ENCODE data around the gene TSPAN15. TPM values are rescaled to one million over a fixed set of nuclear protein-coding genes. Genes with fewer than 3 reads are reported as not detected.

Gene TSPAN15
- total and polyA plus RNA-seq, 2 experiments from 2014 or later: 6.6 to 10.1 TPM

DNA sequence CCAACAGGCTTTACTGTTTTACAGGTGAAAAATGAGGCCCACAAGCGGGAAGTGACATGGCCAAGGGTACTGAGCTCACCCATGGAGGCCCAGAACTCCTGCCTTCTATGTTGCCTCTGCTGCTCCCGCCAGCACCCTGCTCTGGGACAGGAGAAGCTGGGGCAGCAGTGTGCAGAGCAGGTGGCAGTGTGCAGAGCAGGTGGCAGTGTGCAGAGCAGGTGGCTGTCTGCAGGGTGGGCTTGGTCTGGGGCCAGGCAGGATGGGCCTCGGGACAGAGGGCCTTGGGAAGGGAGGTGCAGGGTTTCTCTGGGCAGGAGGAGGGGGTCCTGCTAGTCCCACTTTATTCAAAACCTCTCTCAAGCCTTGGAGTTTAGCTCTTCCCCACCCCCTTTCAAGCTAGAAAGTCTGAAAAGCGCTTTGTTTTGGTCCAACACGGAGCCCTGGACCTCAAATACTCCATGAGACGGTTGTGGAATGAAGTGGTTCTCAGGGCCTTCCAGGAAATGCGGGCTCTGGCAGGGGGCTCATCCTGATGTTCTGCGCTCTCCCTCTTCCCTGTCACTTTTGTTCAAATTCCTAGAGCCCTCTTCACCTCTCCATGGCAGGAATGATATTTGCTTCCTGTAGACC is 26.8 kb downstream of the TSPAN15 start:
- H3K79me2 ChIP-seq (replicated peaks; ENCODE audit: insufficient read depth): no peaks in the 10 kb centered on the region
- H3K9me3 Mint-ChIP-seq: no peaks in the 10 kb centered on the region
- TF ChIP-seq, protein P1, sequence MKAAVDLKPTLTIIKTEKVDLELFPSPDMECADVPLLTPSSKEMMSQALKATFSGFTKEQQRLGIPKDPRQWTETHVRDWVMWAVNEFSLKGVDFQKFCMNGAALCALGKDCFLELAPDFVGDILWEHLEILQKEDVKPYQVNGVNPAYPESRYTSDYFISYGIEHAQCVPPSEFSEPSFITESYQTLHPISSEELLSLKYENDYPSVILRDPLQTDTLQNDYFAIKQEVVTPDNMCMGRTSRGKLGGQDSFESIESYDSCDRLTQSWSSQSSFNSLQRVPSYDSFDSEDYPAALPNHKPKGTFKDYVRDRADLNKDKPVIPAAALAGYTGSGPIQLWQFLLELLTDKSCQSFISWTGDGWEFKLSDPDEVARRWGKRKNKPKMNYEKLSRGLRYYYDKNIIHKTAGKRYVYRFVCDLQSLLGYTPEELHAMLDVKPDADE (IDR thresholded peaks at IDR 0.05): no peak
- TF ChIP-seq EZH2phosphoT487 (IDR thresholded peaks at IDR 0.05; ENCODE audit: unreplicated experiment) (no peak), ZNF462 (CRISPR knock-in tag; IDR thresholded peaks at IDR 0.05) (no peak), ZNF331 (CRISPR knock-in tag; IDR thresholded peaks at IDR 0.05; ENCODE audit: low read depth) (no peak), STAT1 (IDR thresholded peaks at IDR 0.05; ENCODE audit: unreplicated experiment) (no peak), JUNB (IDR thresholded peaks at IDR 0.05; ENCODE audit: unreplicated experiment) (no peak), NANOG (IDR thresholded peaks at IDR 0.05; ENCODE audit: borderline replicate concordance) (no peak)
- TF ChIP-seq, protein P2, sequence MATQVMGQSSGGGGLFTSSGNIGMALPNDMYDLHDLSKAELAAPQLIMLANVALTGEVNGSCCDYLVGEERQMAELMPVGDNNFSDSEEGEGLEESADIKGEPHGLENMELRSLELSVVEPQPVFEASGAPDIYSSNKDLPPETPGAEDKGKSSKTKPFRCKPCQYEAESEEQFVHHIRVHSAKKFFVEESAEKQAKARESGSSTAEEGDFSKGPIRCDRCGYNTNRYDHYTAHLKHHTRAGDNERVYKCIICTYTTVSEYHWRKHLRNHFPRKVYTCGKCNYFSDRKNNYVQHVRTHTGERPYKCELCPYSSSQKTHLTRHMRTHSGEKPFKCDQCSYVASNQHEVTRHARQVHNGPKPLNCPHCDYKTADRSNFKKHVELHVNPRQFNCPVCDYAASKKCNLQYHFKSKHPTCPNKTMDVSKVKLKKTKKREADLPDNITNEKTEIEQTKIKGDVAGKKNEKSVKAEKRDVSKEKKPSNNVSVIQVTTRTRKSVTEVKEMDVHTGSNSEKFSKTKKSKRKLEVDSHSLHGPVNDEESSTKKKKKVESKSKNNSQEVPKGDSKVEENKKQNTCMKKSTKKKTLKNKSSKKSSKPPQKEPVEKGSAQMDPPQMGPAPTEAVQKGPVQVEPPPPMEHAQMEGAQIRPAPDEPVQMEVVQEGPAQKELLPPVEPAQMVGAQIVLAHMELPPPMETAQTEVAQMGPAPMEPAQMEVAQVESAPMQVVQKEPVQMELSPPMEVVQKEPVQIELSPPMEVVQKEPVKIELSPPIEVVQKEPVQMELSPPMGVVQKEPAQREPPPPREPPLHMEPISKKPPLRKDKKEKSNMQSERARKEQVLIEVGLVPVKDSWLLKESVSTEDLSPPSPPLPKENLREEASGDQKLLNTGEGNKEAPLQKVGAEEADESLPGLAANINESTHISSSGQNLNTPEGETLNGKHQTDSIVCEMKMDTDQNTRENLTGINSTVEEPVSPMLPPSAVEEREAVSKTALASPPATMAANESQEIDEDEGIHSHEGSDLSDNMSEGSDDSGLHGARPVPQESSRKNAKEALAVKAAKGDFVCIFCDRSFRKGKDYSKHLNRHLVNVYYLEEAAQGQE (IDR thresholded peaks at IDR 0.05; ENCODE audit: unreplicated experiment): no peak
- peaks cover 4% of the 10 kb centered on the region; the same call in 1 of the 2 replicates for H3K4me1 ChIP-seq (ENCODE audit: insufficient read depth)
- no peaks in the 10 kb centered on the region for H3K9me2 ChIP-seq (ENCODE audit: insufficient read depth)
- peaks cover 9% of the 10 kb centered on the region for H3K27me3 Mint-ChIP-seq (ENCODE audit: insufficient read depth, low read depth, poor library complexity)
- H3K27ac ChIP-seq (ENCODE audit: low read depth): no peak overlapping the region
- H3K4me2 ChIP-seq: no peak overlapping the region
- H3K4me3 Mint-ChIP-seq: no peak overlapping the region
- no peaks in the 10 kb centered on the region for H3K36me3 ChIP-seq (ENCODE audit: insufficient read depth)
- no peaks in the 10 kb centered on the region for H4K20me1 ChIP-seq (replicated peaks; ENCODE audit: insufficient read depth)
- no peak overlapping the region for H3K27ac Mint-ChIP-seq
- no peak overlapping the region for H3K4me3 ChIP-seq
- ATAC-seq (no peak), DNase-seq (ENCODE audit: low spot score) (no peak)
- no peaks in the 10 kb centered on the region for H3K27me3 ChIP-seq (ENCODE audit: insufficient read depth)
- no peaks in the 10 kb centered on the region for H3F3A ChIP-seq (replicated peaks; ENCODE audit: low read depth)
- no peak overlapping the region for H2AFZ ChIP-seq
- no peaks in the 10 kb centered on the region for H3K36me3 Mint-ChIP-seq (ENCODE audit: low read depth)
- peaks cover 26% of the 10 kb centered on the region for H3K4me1 Mint-ChIP-seq

All from GM23338 (cell line).